H9 (cell line): ENCODE measurements around the gene TMEM38A. TPM values are rescaled to one million over a fixed set of nuclear protein-coding genes. Genes with fewer than 3 reads are reported as not detected.

Experiments
- DNase-seq: peaks from one replicate; pipeline ENCODE4 v3.0.0-alpha.2; 2017
- H2AFZ ChIP-seq: one replicate; pipeline ENCODE4 v1.6.1; 2013; ENCODE audit warnings: mild to moderate bottlenecking, low read length, control low read depth, moderate library complexity
- H2AK5ac ChIP-seq: 2 replicates; pipeline ENCODE4 v1.6.1; 2013; ENCODE audit warnings: low read length, control low read depth, mixed read lengths; ENCODE audit not compliant: insufficient read length
- H2BK120ac ChIP-seq: one replicate; pipeline ENCODE4 v1.6.1; 2013; ENCODE audit warnings: low read depth, mild to moderate bottlenecking, low read length, control low read depth, inconsistent platforms; ENCODE audit not compliant: poor library complexity, severe bottlenecking
- H2BK12ac ChIP-seq: 2 replicates; pipeline ENCODE4 v1.6.1; 2013; ENCODE audit warnings: low read length, control low read depth, mixed read lengths, low read depth; ENCODE audit not compliant: insufficient read length
- H2BK15ac ChIP-seq: 2 replicates; pipeline ENCODE4 v1.6.1; 2013; ENCODE audit warnings: low read depth, low read length, control low read depth
- H2BK20ac ChIP-seq: one replicate; pipeline ENCODE4 v1.6.1; 2013; ENCODE audit warnings: low read depth, mild to moderate bottlenecking, low read length, control low read depth, inconsistent platforms; ENCODE audit not compliant: poor library complexity, severe bottlenecking
- H2BK5ac ChIP-seq: 2 replicates; pipeline ENCODE4 v1.6.1; 2013; ENCODE audit warnings: low read length, control low read depth, mixed read lengths; ENCODE audit not compliant: insufficient read length
- H3K14ac ChIP-seq: 2 replicates; pipeline ENCODE4 v1.6.1; 2013; ENCODE audit warnings: low read length, control low read depth; ENCODE audit not compliant: insufficient read depth
- H3K18ac ChIP-seq: 2 replicates; pipeline ENCODE4 v1.6.1; 2013; ENCODE audit warnings: low read depth, mild to moderate bottlenecking, mixed read lengths, low read length, control low read depth; ENCODE audit not compliant: insufficient read length
- H3K23ac ChIP-seq: 2 replicates; pipeline ENCODE4 v1.6.1; 2013; ENCODE audit warnings: low read length, control low read depth, mixed read lengths, low read depth; ENCODE audit not compliant: insufficient read length
- H3K23me2 ChIP-seq: 2 replicates; pipeline ENCODE4 v1.6.1; 2013; ENCODE audit warnings: low read depth, mild to moderate bottlenecking, mixed read lengths, low read length, control low read depth; ENCODE audit not compliant: insufficient read length, poor library complexity, severe bottlenecking
- H3K27ac ChIP-seq: 2 replicates; pipeline ENCODE4 v1.5.1; 2013; ENCODE audit warnings: low read length, control low read depth, mixed read lengths, low read depth; ENCODE audit not compliant: insufficient read length
- H3K27me3 ChIP-seq: 2 replicates; pipeline ENCODE4 v1.6.1; 2013; ENCODE audit warnings: low read length, control low read depth, inconsistent platforms; ENCODE audit not compliant: insufficient read depth
- H3K4ac ChIP-seq: 2 replicates; pipeline ENCODE4 v1.6.1; 2013; ENCODE audit warnings: low read depth, mild to moderate bottlenecking, control low read depth, inconsistent platforms, low read length, moderate library complexity
- H3K4me1 ChIP-seq: 2 replicates; pipeline ENCODE4 v1.6.1; 2013; ENCODE audit warnings: low read length, control low read depth, inconsistent platforms; ENCODE audit not compliant: insufficient read depth
- H3K4me2 ChIP-seq: 2 replicates; pipeline ENCODE4 v1.6.1; 2013; ENCODE audit warnings: low read length, control low read depth, mixed read lengths; ENCODE audit not compliant: insufficient read length, insufficient read depth
- H3K56ac ChIP-seq: 2 replicates; pipeline ENCODE4 v1.6.1; 2013; ENCODE audit warnings: low read depth, mild to moderate bottlenecking, mixed read lengths, low read length, control low read depth; ENCODE audit not compliant: insufficient read length
- H3K79me1 ChIP-seq: 2 replicates; pipeline ENCODE4 v1.6.1; 2013; ENCODE audit warnings: low read depth, mild to moderate bottlenecking, moderate library complexity, low read length, control low read depth, inconsistent platforms; ENCODE audit not compliant: insufficient read depth, poor library complexity, severe bottlenecking
- H3K79me2 ChIP-seq: 2 replicates; pipeline ENCODE4 v1.6.1; 2013; ENCODE audit warnings: low read length, control low read depth, inconsistent platforms; ENCODE audit not compliant: insufficient read depth
- H3K9ac ChIP-seq: 2 replicates; pipeline ENCODE4 v1.6.1; 2013; ENCODE audit warnings: low read length, control low read depth, mixed read lengths; ENCODE audit not compliant: insufficient read length; ENCODE audit errors: extremely low read depth
- H3K9me3 ChIP-seq: one replicate; pipeline ENCODE4 v1.6.1; 2013; ENCODE audit warnings: low read depth, low read length, inconsistent platforms; ENCODE audit not compliant: control insufficient read depth
- H3T11ph ChIP-seq: one replicate; pipeline ENCODE4 v1.6.1; 2013; ENCODE audit warnings: mild to moderate bottlenecking, low read length, control low read depth, inconsistent platforms
- H4K20me1 ChIP-seq: one replicate; pipeline ENCODE4 v1.6.1; 2013; ENCODE audit not compliant: control insufficient read depth, insufficient read length, insufficient read depth
- H4K5ac ChIP-seq: 2 replicates; pipeline ENCODE4 v1.6.1; 2013; ENCODE audit warnings: low read depth, mild to moderate bottlenecking, mixed read lengths, low read length, control low read depth; ENCODE audit not compliant: insufficient read length
- H4K8ac ChIP-seq: replicated peaks from 2 replicates; pipeline ENCODE4 v1.6.1; 2013; ENCODE audit warnings: low read length, control low read depth, mixed read lengths, low read depth; ENCODE audit not compliant: insufficient read length
- H4K91ac ChIP-seq: 2 replicates; pipeline ENCODE4 v1.6.1; 2013; ENCODE audit warnings: low read depth, mild to moderate bottlenecking, moderate library complexity, mixed read lengths, low read length, control low read depth; ENCODE audit not compliant: insufficient read length
- H3K27ac Mint-ChIP-seq, 3 experiments: 2 replicates in 2 of 3; 3 replicates in 1 of 3; pipeline ENCODE4 v1.8.0; 2020 to 2021; ENCODE audit warnings: mixed read lengths in 3 of 3, mild to moderate bottlenecking in 1 of 3, moderate library complexity in 1 of 3
- H3K27me3 Mint-ChIP-seq: 2 replicates; pipeline ENCODE4 v1.8.0; 2021; ENCODE audit warnings: low read depth, mild to moderate bottlenecking, moderate library complexity, mixed read lengths
- H3K36me3 Mint-ChIP-seq, 3 experiments: 2 replicates in 2 of 3; 3 replicates in 1 of 3; pipeline ENCODE4 v1.8.0; 2020 to 2021; ENCODE audit warnings: low read depth in 3 of 3, mixed read lengths in 3 of 3; ENCODE audit not compliant: insufficient read depth in 1 of 3
- H3K4me1 Mint-ChIP-seq, 2 experiments: 2 replicates each; pipeline ENCODE4 v1.8.0; 2020; ENCODE audit warnings: mixed read lengths in 2 of 2
- H3K4me3 Mint-ChIP-seq, 2 experiments: 2 replicates in 1 of 2; 3 replicates in 1 of 2; pipeline ENCODE4 v1.8.0; 2020 to 2021; ENCODE audit warnings: mild to moderate bottlenecking in 2 of 2, mixed read lengths in 2 of 2, moderate library complexity in 1 of 2
- H3K9me3 Mint-ChIP-seq, 2 experiments: 2 replicates in 1 of 2; 3 replicates in 1 of 2; pipeline ENCODE4 v1.8.0; 2020; ENCODE audit warnings: mild to moderate bottlenecking in 2 of 2, mixed read lengths in 2 of 2, moderate library complexity in 1 of 2
- CTCF ChIP-seq: fragments of 200-600 bp; sonication (generic); conservative IDR thresholded peaks from 3 replicates; pipeline ENCODE4 v1.8.0; 2021; ENCODE audit warnings: antibody characterized with exemption, mild to moderate bottlenecking
- total RNA-seq: library from RNA; stranded (reverse); gene quantifications from 2 replicates; pipeline ENCODE4 v1.2.1, GENCODE V29; 2021

The TMEM38A gene
- total RNA-seq, 1 experiment from 2014 or later: 7.4 TPM

- H3K4me3 Mint-ChIP-seq: no peak overlapping the region
- H3K9me3 Mint-ChIP-seq: no peaks in the 10 kb centered on the region
- no peak overlapping the region for H3K18ac ChIP-seq
- H3K56ac ChIP-seq: no peak overlapping the region
- no peak overlapping the region for H3T11ph ChIP-seq
- no peak overlapping the region for H2BK12ac ChIP-seq
- H3K4me1 ChIP-seq: no peaks in the 10 kb centered on the region
- H4K8ac ChIP-seq: no peak overlapping the region
- H2BK5ac ChIP-seq: no peak overlapping the region
- H4K20me1 ChIP-seq: no peaks in the 10 kb centered on the region
- H3K14ac ChIP-seq: no peak overlapping the region
- H4K5ac ChIP-seq: no peak overlapping the region
- peaks cover 9 to 20% (median 16%) of the 10 kb centered on the region in 3 experiments; a peak in 6 of 7 replicates for H3K36me3 Mint-ChIP-seq
- H3K79me2 ChIP-seq: no peaks in the 10 kb centered on the region
- no peak overlapping the region for H3K4me2 ChIP-seq
- no peak overlapping the region for H3K27ac ChIP-seq
- H2BK120ac ChIP-seq: no peak overlapping the region
- H2BK15ac ChIP-seq: no peak overlapping the region
- no peak overlapping the region for H2BK20ac ChIP-seq
- H3K27ac Mint-ChIP-seq: no peak overlapping the region
- no peak overlapping the region for H2AK5ac ChIP-seq
- TF ChIP-seq CTCF: no peak
- H3K79me1 ChIP-seq: no peaks in the 10 kb centered on the region
- H3K4ac ChIP-seq: no peak overlapping the region
- no peaks in the 10 kb centered on the region for H3K27me3 Mint-ChIP-seq
- H3K9ac ChIP-seq: no peak overlapping the region
- H3K9me3 ChIP-seq: no peaks in the 10 kb centered on the region
- DNase-seq: no peak
- no peaks in the 10 kb centered on the region for H3K23me2 ChIP-seq
- no peak overlapping the region for H3K23ac ChIP-seq
- H3K4me1 Mint-ChIP-seq: peaks cover 0 to under 1% of the 10 kb centered on the region in 2 experiments; a peak in 2 of 4 replicates
- H2AFZ ChIP-seq: no peak overlapping the region
- H3K27me3 ChIP-seq: no peaks in the 10 kb centered on the region
- H4K91ac ChIP-seq: no peak overlapping the region
Measured at GRCh38 chr19:16677055-16677454, 16.1 kb downstream of the TMEM38A start.
